ENCODE data around the gene LRRC34.

GRCh38 chr3:169818316-169818715 lies 5.6 kb upstream of the LRRC34 start:
- no peak for TF ChIP-seq EZH2 (IDR thresholded peaks at IDR 0.05; ENCODE audit: borderline replicate concordance, low read depth, low read length, poor library complexity, severe bottlenecking)
- no peak for TF ChIP-seq CTCF (conservative IDR thresholded peaks at IDR 0.05; ENCODE audit: low read depth, low read length)

Measured in A673 (cell line).